HepG2 (cell line): Measurements from ENCODE around the gene PSMC5. TPM values are rescaled to one million over a fixed set of nuclear protein-coding genes. Genes with fewer than 3 reads are reported as not detected.

Source experiments
- FOXP1 ChIP-seq, 2 experiments: fragments of 450-650 bp in 1 of 2; IDR thresholded peaks; 2 replicates each; pipeline ENCODE4 v1.6.1; 2017 to 2018; ENCODE audit warnings: antibody characterized with exemption in 1 of 2
- HDAC6 ChIP-seq: fragments of 200-600 bp; sonication (generic); IDR thresholded peaks from 2 replicates; pipeline ENCODE4 v1.7.0; 2017; ENCODE audit warnings: mild to moderate bottlenecking, antibody characterized with exemption, low read length, low read depth
- KMT2A ChIP-seq: sonication (generic); formaldehyde crosslinking; IDR thresholded peaks from 2 replicates; pipeline ENCODE4 v1.4.0; 2020; ENCODE audit warnings: missing genetic modification reagents
- MED8 ChIP-seq: sonication (generic); formaldehyde crosslinking; IDR thresholded peaks from 2 replicates; pipeline ENCODE4 v1.8.1; 2023; ENCODE audit warnings: mild to moderate bottlenecking, missing genetic modification reagents; ENCODE audit not compliant: insufficient replicate concordance
- MLLT10 ChIP-seq: sonication (generic); formaldehyde crosslinking; IDR thresholded peaks from 2 replicates; pipeline ENCODE4 v1.4.0; 2020; ENCODE audit warnings: missing genetic modification reagents
- NR2F6 ChIP-seq, 2 experiments: IDR thresholded peaks; 2 replicates each; pipeline ENCODE4 v1.6.1; 2016; ENCODE audit warnings: antibody characterized with exemption in 1 of 2, mild to moderate bottlenecking in 1 of 2
- PAWR ChIP-seq: sonication (generic); formaldehyde crosslinking; IDR thresholded peaks from 2 replicates; pipeline ENCODE4 v1.4.0; 2020; ENCODE audit warnings: missing genetic modification reagents, mild to moderate bottlenecking, borderline replicate concordance
- SKI ChIP-seq: fragments of 450-650 bp; IDR thresholded peaks from one replicate; pipeline ENCODE4 v1.6.1; 2018; ENCODE audit warnings: mild to moderate bottlenecking; ENCODE audit not compliant: partially characterized antibody
- SSRP1 ChIP-seq: IDR thresholded peaks from 2 replicates; pipeline ENCODE4 v1.6.1; 2016; ENCODE audit warnings: control low read depth
- TAF1 ChIP-seq: sonication (generic); formaldehyde crosslinking; IDR thresholded peaks from 2 replicates; pipeline ENCODE4 v1.4.0; 2020; ENCODE audit warnings: missing genetic modification reagents
- THAP11 ChIP-seq: IDR thresholded peaks from 2 replicates; pipeline ENCODE4 v1.6.1; 2016; ENCODE audit warnings: missing biosample characterization, missing genetic modification reagents
- TSC22D2 ChIP-seq: sonication (generic); formaldehyde crosslinking; IDR thresholded peaks from 2 replicates; pipeline ENCODE4 v1.5.1; 2020; ENCODE audit warnings: missing genetic modification reagents, mild to moderate bottlenecking, borderline replicate concordance
- ZZZ3 ChIP-seq: sonication (generic); formaldehyde crosslinking; IDR thresholded peaks from 2 replicates; pipeline ENCODE4 v1.4.0; 2020; ENCODE audit warnings: missing genetic modification reagents, mild to moderate bottlenecking, borderline replicate concordance
- polyA plus RNA-seq, 8 experiments: library from polyadenylated mRNA; depleted of rRNA in 3 of 8; stranded (reverse) in 7 of 8; unstranded in 1 of 8; fragments of >200 nt; fragmentation: Illumina TruSeq in 4 of 8; extraction: Trizol in 4 of 8; gene quantifications; 2 replicates each; pipeline versions ENCODE4 v1.2.1 to v1.2.3, GENCODE V29; 2011 to 2016; ENCODE audit warnings: low read depth in 4 of 8, missing spikeins in 1 of 8, mixed read lengths in 1 of 8; ENCODE audit not compliant: insufficient read depth in 1 of 8
- total RNA-seq, 5 experiments: library from RNA; depleted of rRNA; stranded (reverse); fragments of >200 nt; fragmentation: Illumina TruSeq; extraction: Trizol; gene quantifications; 2 replicates each; pipeline ENCODE4 v1.2.3, GENCODE V29; 2016; ENCODE audit warnings: low read depth in 1 of 5
- TF ChIP-seq, protein P1 (sequence below): sonication (generic); formaldehyde crosslinking; IDR thresholded peaks from 2 replicates; pipeline ENCODE4 v1.4.0; 2020; ENCODE audit warnings: missing genetic modification reagents
- TF ChIP-seq, protein P2 (sequence below): sonication (generic); formaldehyde crosslinking; IDR thresholded peaks from 2 replicates; pipeline ENCODE4 v1.5.0; 2020; ENCODE audit warnings: mild to moderate bottlenecking, missing genetic modification reagents
- TF ChIP-seq, protein P3 (sequence below): sonication (generic); formaldehyde crosslinking; IDR thresholded peaks from 2 replicates; pipeline ENCODE4 v1.8.0; 2022; ENCODE audit warnings: missing genetic modification reagents, mild to moderate bottlenecking, inconsistent platforms, borderline replicate concordance

PSMC5 gene
- total and polyA plus RNA-seq, 2 of the 13 experiments (the other 11 are each of a cell fraction or from before 2014, with no cell fraction given), result 35.3 to 128 TPM

DNA sequence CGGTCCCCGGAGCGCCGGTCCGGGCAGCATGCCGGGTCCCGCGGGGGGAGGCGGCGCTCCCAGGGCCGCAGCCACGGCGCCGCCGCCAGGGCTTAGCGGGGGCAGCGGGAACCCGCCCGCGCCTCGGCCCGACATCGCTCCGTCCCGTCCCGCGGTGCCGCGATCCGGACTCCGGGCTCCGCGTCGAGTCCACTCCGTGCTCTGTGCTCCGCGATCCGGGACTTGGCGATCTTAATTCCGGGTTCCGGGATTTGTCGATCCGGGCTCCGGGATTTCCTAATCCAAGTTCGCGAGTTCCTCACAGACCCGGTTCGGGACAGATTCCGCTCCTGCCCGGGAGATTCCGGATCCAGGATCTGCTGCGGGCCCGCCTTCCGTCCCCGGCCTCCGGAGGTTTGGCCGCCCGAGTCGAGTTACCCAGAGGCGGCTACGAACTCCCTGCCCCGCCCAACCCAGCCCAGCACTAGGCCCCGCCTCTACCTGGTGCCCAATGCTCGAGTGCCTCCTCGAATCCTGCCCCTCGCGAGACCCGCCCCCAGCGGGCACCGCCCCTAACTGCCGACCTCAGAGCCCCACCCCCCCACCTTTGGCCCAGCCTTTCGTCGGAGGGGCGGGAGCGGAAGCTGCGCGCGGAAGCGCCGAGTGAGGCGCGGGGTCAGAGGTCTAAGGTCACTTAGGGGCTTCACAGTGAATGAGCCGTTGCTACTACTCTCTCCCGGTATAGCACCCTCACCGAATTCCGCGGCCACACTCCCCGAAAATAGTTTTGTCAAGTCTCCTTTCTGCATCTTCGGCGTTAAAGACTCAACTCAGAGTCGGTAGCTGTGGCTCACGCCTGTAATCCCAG lies 15.5 kb downstream of the PSMC5 start, which contains the start of gene SMARCD2 (continued):
- TF ChIP-seq, protein P1, sequence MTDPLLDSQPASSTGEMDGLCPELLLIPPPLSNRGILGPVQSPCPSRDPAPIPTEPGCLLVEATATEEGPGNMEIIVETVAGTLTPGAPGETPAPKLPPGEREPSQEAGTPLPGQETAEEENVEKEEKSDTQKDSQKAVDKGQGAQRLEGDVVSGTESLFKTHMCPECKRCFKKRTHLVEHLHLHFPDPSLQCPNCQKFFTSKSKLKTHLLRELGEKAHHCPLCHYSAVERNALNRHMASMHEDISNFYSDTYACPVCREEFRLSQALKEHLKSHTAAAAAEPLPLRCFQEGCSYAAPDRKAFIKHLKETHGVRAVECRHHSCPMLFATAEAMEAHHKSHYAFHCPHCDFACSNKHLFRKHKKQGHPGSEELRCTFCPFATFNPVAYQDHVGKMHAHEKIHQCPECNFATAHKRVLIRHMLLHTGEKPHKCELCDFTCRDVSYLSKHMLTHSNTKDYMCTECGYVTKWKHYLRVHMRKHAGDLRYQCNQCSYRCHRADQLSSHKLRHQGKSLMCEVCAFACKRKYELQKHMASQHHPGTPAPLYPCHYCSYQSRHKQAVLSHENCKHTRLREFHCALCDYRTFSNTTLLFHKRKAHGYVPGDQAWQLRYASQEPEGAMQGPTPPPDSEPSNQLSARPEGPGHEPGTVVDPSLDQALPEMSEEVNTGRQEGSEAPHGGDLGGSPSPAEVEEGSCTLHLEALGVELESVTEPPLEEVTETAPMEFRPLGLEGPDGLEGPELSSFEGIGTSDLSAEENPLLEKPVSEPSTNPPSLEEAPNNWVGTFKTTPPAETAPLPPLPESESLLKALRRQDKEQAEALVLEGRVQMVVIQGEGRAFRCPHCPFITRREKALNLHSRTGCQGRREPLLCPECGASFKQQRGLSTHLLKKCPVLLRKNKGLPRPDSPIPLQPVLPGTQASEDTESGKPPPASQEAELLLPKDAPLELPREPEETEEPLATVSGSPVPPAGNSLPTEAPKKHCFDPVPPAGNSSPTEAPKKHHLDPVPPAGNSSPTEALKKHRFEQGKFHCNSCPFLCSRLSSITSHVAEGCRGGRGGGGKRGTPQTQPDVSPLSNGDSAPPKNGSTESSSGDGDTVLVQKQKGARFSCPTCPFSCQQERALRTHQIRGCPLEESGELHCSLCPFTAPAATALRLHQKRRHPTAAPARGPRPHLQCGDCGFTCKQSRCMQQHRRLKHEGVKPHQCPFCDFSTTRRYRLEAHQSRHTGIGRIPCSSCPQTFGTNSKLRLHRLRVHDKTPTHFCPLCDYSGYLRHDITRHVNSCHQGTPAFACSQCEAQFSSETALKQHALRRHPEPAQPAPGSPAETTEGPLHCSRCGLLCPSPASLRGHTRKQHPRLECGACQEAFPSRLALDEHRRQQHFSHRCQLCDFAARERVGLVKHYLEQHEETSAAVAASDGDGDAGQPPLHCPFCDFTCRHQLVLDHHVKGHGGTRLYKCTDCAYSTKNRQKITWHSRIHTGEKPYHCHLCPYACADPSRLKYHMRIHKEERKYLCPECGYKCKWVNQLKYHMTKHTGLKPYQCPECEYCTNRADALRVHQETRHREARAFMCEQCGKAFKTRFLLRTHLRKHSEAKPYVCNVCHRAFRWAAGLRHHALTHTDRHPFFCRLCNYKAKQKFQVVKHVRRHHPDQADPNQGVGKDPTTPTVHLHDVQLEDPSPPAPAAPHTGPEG (CRISPR knock-in tag), result peak; percentile 95
- TF ChIP-seq SSRP1 (no peak), NR2F6 (IDR thresholded peaks at IDR 0.05) (peak; percentile 97), NR2F6 (CRISPR knock-in tag; IDR thresholded peaks at IDR 0.05) (peak; percentile 99), MED8 (peak; percentile 64), MLLT10 (no peak), ZZZ3 (CRISPR knock-in tag) (peak; percentile 18; the same call in 1 of the 2 replicates), FOXP1 (IDR thresholded peaks at IDR 0.05) (no peak; the same call in 1 of the 2 replicates), FOXP1 (CRISPR knock-in tag; IDR thresholded peaks at IDR 0.05) (peak; percentile 59), KMT2A (CRISPR knock-in tag) (peak; percentile 75; the same call in 1 of the 2 replicates), TAF1 (CRISPR knock-in tag) (peak; percentile 88), SKI (peak; percentile 92), TSC22D2 (CRISPR knock-in tag) (peak; percentile 94), THAP11 (peak; percentile 91), PAWR (CRISPR knock-in tag) (no peak; the same call in 1 of the 2 replicates), HDAC6 (no peak)
- TF ChIP-seq, protein P2, sequence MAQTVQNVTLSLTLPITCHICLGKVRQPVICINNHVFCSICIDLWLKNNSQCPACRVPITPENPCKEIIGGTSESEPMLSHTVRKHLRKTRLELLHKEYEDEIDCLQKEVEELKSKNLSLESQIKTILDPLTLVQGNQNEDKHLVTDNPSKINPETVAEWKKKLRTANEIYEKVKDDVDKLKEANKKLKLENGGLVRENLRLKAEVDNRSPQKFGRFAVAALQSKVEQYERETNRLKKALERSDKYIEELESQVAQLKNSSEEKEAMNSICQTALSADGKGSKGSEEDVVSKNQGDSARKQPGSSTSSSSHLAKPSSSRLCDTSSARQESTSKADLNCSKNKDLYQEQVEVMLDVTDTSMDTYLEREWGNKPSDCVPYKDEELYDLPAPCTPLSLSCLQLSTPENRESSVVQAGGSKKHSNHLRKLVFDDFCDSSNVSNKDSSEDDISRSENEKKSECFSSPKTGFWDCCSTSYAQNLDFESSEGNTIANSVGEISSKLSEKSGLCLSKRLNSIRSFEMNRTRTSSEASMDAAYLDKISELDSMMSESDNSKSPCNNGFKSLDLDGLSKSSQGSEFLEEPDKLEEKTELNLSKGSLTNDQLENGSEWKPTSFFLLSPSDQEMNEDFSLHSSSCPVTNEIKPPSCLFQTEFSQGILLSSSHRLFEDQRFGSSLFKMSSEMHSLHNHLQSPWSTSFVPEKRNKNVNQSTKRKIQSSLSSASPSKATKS (CRISPR knock-in tag), result 0 out of 2 replicates have a peak, but pooled peaks have one; percentile 53
- TF ChIP-seq, protein P3, sequence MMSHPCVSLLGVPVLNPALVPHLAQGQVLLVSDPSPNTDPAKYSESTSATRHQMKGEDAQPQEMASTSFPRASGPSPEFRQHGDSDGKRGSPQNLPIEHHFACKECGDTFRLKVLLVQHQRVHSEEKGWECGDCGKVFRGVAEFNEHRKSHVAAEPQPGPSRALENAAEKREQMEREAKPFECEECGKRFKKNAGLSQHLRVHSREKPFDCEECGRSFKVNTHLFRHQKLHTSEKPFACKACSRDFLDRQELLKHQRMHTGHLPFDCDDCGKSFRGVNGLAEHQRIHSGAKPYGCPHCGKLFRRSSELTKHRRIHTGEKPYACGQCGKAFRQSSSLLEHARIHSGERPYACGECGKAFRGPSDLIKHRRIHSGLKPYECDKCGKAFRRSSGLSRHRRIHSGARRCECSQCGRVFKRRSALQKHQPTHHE (CRISPR knock-in tag), result peak; percentile 89; the same call in 1 of the 2 replicates
